A549 (cell line): ENCODE data around the gene SPNS2. TPM values are rescaled to one million over a fixed set of nuclear protein-coding genes. Genes with fewer than 3 reads are reported as not detected.

ENCODE experiments used
- ATAC-seq, 2 experiments: fragments of 200-7000 bp in 1 of 2; fragments of >200 bp in 1 of 2; cut with Nextera tagmentation in 1 of 2; cut with Tn5 transposase in 1 of 2; 3 replicates each; pipeline versions ENCODE4 v1.8.0 to v1.9.1; 2018 to 2020; ENCODE audit warnings: mild to moderate bottlenecking in 1 of 2, moderate library complexity in 1 of 2
- CTCF ChIA-PET: fragments of 300-600 bp; sonication (Branson Sonifier 250); formaldehyde crosslinking; extraction: SDS; loops from one replicate; lab custom pipeline; 2021; ENCODE audit warnings: antibody characterized with exemption, inconsistent platforms; lab: Yijun Ruan, JAX
- POLR2A ChIA-PET: fragments of 350-600 bp; formaldehyde crosslinking; extraction: SDS; loops from one replicate; lab custom pipeline; 2021; ENCODE audit warnings: antibody characterized with exemption, inconsistent platforms; lab: Yijun Ruan, JAX
- DNase-seq, 2 experiments: peaks; one replicate each; pipeline versions ENCODE4 v3.0.0 to v3.0.0-alpha.2; 2011 to 2016; ENCODE audit warnings: low read depth in 1 of 2, low spot score in 1 of 2
- FAIRE-seq: peaks from 2 replicates; lab custom pipeline; 2011; peaks lifted over from hg19 to GRCh38; lab: Jason Lieb, UNC
- H3K27ac ChIP-seq, 2 experiments: fragments of >200 bp; sonication (Bioruptor Twin); formaldehyde crosslinking; 3 replicates each; pipeline ENCODE4 v1.5.1; 2016 to 2017
- H3K4me1 ChIP-seq: fragments of >200 bp; sonication (Bioruptor Twin); formaldehyde crosslinking; 3 replicates; pipeline ENCODE4 v1.6.1; 2016
- H3K4me2 ChIP-seq: fragments of >200 bp; sonication (Bioruptor Twin); formaldehyde crosslinking; 3 replicates; pipeline ENCODE4 v1.6.1; 2016
- H3K4me3 ChIP-seq: fragments of >200 bp; sonication (Bioruptor Twin); formaldehyde crosslinking; 3 replicates; pipeline ENCODE4 v1.5.1; 2016
- H3K9me3 ChIP-seq: fragments of >200 bp; sonication (Bioruptor Twin); formaldehyde crosslinking; 3 replicates; pipeline ENCODE4 v1.6.1; 2016
- BHLHE40 ChIP-seq: IDR thresholded peaks from 2 replicates; pipeline ENCODE4 v1.6.1; 2012; ENCODE audit warnings: low read depth, low read length, inconsistent platforms
- CBX8 ChIP-seq: fragments of 200-600 bp; sonication (generic); IDR thresholded peaks from 2 replicates; pipeline ENCODE4 v1.6.1; 2016
- CEBPB ChIP-seq, 2 experiments: fragments of >200 bp in 1 of 2; sonication (Bioruptor Twin) in 1 of 2; formaldehyde crosslinking in 1 of 2; IDR thresholded peaks; 2 replicates each; pipeline ENCODE4 v1.6.1; 2012 to 2016
- CTCF ChIP-seq: fragments of >200 bp; sonication (Bioruptor Twin); formaldehyde crosslinking; IDR thresholded peaks from 3 replicates; pipeline ENCODE4 v1.5.1; 2016
- EHMT2 ChIP-seq: fragments of 200-600 bp; sonication (generic); IDR thresholded peaks from 2 replicates; pipeline ENCODE4 v1.6.1; 2016; ENCODE audit warnings: antibody characterized with exemption, low read depth, mild to moderate bottlenecking, moderate library complexity
- ELK1 ChIP-seq: fragments of 150-350 bp; IDR thresholded peaks from 2 replicates; pipeline ENCODE4 v1.6.1; 2014; ENCODE audit warnings: low read depth, mild to moderate bottlenecking, low read length
- ESRRA ChIP-seq: fragments of 150-350 bp; IDR thresholded peaks from 2 replicates; pipeline ENCODE4 v1.6.1; 2014; ENCODE audit warnings: mild to moderate bottlenecking, low read length, borderline replicate concordance
- GATA3 ChIP-seq: IDR thresholded peaks from 2 replicates; pipeline ENCODE4 v1.6.1; 2012; ENCODE audit warnings: borderline replicate concordance
- HDAC2 ChIP-seq: fragments of 200-600 bp; sonication (generic); IDR thresholded peaks from 2 replicates; pipeline ENCODE4 v1.6.1; 2016
- HES2 ChIP-seq: fragments of >200 bp; sonication (Bioruptor Twin); formaldehyde crosslinking; IDR thresholded peaks from 2 replicates; pipeline ENCODE4 v1.6.1; 2016
- HOXB5 ChIP-seq: fragments of 250-450 bp; sonication (Bioruptor Pico); IDR thresholded peaks from 2 replicates; pipeline ENCODE4 v1.5.0; 2020; ENCODE audit warnings: mild to moderate bottlenecking, moderate library complexity
- MAZ ChIP-seq: fragments of 150-350 bp; IDR thresholded peaks from 2 replicates; pipeline ENCODE4 v1.6.1; 2014; ENCODE audit warnings: antibody characterized with exemption, low read depth, low read length, borderline replicate concordance
- NPAS2 ChIP-seq: fragments of 250-450 bp; sonication (Bioruptor Pico); IDR thresholded peaks from 2 replicates; pipeline ENCODE4 v1.8.0; 2022; ENCODE audit warnings: mild to moderate bottlenecking, moderate library complexity, borderline replicate concordance
- RAD21 ChIP-seq, 2 experiments: fragments of >200 bp in 1 of 2; sonication (Bioruptor Twin) in 1 of 2; formaldehyde crosslinking in 1 of 2; IDR thresholded peaks in 1 of 2; conservative IDR thresholded peaks in 1 of 2; 2 replicates in 1 of 2; 3 replicates in 1 of 2; pipeline ENCODE4 v1.6.1; 2012 to 2018; ENCODE audit warnings: inconsistent platforms in 1 of 2
- TP53 ChIP-seq: fragments of 250-450 bp; sonication (Bioruptor Pico); IDR thresholded peaks from 2 replicates; pipeline ENCODE4 v1.5.0; 2021; ENCODE audit warnings: mild to moderate bottlenecking, moderate library complexity
- ZFP36 ChIP-seq: fragments of 450-650 bp; IDR thresholded peaks from 2 replicates; pipeline ENCODE4 v1.6.1; 2014; ENCODE audit warnings: borderline replicate concordance; ENCODE audit not compliant: partially characterized antibody
- ZNF302 ChIP-seq: fragments of 250-450 bp; sonication (Bioruptor Pico); IDR thresholded peaks from 2 replicates; pipeline ENCODE4 v1.9.0; 2021; ENCODE audit warnings: inconsistent platforms, mild to moderate bottlenecking, moderate library complexity
- ZSCAN20 ChIP-seq: fragments of 250-450 bp; sonication (Bioruptor Pico); IDR thresholded peaks from 2 replicates; pipeline ENCODE4 v1.8.0; 2022; ENCODE audit warnings: mild to moderate bottlenecking, moderate library complexity
- WGBS: methylation state at CpG from one replicate; pipeline ENCODE4 v1.1.6; 2017; ENCODE audit errors: missing lambda C conversion rate; 5-methylcytosine and 5-hydroxymethylcytosine counted together
- polyA plus RNA-seq, 4 experiments: library from polyadenylated mRNA; depleted of rRNA in 3 of 4; stranded (reverse); fragments of >200 nt; fragmentation: RNase III in 1 of 4; extraction: RNeasy Plus Mini Kit Qiagen cat#74134 plus additional on column Dnase treatment in 1 of 4; gene quantifications; 2 replicates in 3 of 4; 3 replicates in 1 of 4; pipeline ENCODE4 v1.2.3, GENCODE V29; 2011 to 2017
- TF ChIP-seq, protein P1 (sequence below): IDR thresholded peaks from 2 replicates; pipeline ENCODE4 v1.6.1; 2012
- TF ChIP-seq, protein P2 (sequence below): fragments of 450-650 bp; IDR thresholded peaks from 2 replicates; pipeline ENCODE4 v1.6.1; 2014; ENCODE audit warnings: antibody characterized with exemption
- TF ChIP-seq, protein P3 (sequence below): IDR thresholded peaks from 2 replicates; pipeline ENCODE4 v1.6.1; 2012; ENCODE audit warnings: low read depth, borderline replicate concordance

SPNS2 gene
- polyA plus RNA-seq, 2 of the 4 experiments (the other 2 are of a cell fraction), result 0.27 to 0.46 TPM

- peaks cover 25% of the 10 kb centered on the region for H3K4me1 ChIP-seq
- peak overlapping the region; percentile 98 for H3K4me2 ChIP-seq
- peak overlapping the region; percentile 49; the same call in 2 of the 3 replicates for H3K4me3 ChIP-seq
- 8% methylated on average over 21 of the region's 53 CpGs for WGBS
- DNase-seq (peak; percentile 38 to 39), ATAC-seq (peak; percentile 11 to 42; a peak in 3 of 6 replicates), FAIRE-seq (no peak)
- no peaks in the 10 kb centered on the region for H3K9me3 ChIP-seq
- TF ChIP-seq HDAC2, result peak; percentile 88
- no peak for TF ChIP-seq ELK1
- ChIA-PET POLR2A (interaction anchor here (1.1 kb wide), 2 partner anchors 17 to 55 kb away, joined by 3 to 4 read pairs; partner anchors contain the start of gene MYBBP1A), CTCF (interaction anchor here (0.7 to 3.0 kb wide), 8 partner anchors 9 to 300 kb away, joined by 3 to 17 read pairs (median 3); no protein-coding TSS in a partner anchor)
- H3K27ac ChIP-seq, result no peak overlapping the region
Measured at GRCh38 chr17:4499431-4500190, 930 bp downstream of the SPNS2 start.

GRCh38 chr17:4500191-4500571 lies 1.5 kb downstream of the SPNS2 start:
- POLR2A ChIA-PET, result no interaction called here
- H3K27ac ChIP-seq, result no peak overlapping the region
- 39% methylated on average over 7 of the region's 7 CpGs for WGBS
- TF ChIP-seq ELK1 (no peak), HOXB5 (CRISPR knock-in tag) (no peak), HES2 (no peak), BHLHE40 (no peak), ZFP36 (no peak), CBX8 (no peak), CEBPB (IDR thresholded peaks at IDR 0.05) (no peak), GATA3 (no peak), MAZ (no peak), ZSCAN20 (CRISPR knock-in tag) (no peak), CTCF (no peak), RAD21 (conservative IDR thresholded peaks at IDR 0.05 in 1 of 2, IDR thresholded peaks at IDR 0.05 in 1 of 2) (no peak), ZNF302 (CRISPR knock-in tag) (no peak), ESRRA (no peak), EHMT2 (no peak), TP53 (CRISPR knock-in tag) (no peak), NPAS2 (CRISPR knock-in tag) (no peak)
- TF ChIP-seq, protein P1, sequence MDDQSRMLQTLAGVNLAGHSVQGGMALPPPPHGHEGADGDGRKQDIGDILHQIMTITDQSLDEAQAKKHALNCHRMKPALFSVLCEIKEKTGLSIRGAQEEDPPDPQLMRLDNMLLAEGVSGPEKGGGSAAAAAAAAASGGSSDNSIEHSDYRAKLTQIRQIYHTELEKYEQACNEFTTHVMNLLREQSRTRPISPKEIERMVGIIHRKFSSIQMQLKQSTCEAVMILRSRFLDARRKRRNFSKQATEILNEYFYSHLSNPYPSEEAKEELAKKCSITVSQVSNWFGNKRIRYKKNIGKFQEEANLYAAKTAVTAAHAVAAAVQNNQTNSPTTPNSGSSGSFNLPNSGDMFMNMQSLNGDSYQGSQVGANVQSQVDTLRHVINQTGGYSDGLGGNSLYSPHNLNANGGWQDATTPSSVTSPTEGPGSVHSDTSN, result no peak
- TF ChIP-seq, protein P2, sequence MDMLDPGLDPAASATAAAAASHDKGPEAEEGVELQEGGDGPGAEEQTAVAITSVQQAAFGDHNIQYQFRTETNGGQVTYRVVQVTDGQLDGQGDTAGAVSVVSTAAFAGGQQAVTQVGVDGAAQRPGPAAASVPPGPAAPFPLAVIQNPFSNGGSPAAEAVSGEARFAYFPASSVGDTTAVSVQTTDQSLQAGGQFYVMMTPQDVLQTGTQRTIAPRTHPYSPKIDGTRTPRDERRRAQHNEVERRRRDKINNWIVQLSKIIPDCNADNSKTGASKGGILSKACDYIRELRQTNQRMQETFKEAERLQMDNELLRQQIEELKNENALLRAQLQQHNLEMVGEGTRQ, result no peak
- TF ChIP-seq, protein P3, sequence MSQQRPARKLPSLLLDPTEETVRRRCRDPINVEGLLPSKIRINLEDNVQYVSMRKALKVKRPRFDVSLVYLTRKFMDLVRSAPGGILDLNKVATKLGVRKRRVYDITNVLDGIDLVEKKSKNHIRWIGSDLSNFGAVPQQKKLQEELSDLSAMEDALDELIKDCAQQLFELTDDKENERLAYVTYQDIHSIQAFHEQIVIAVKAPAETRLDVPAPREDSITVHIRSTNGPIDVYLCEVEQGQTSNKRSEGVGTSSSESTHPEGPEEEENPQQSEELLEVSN, result no peak
- H3K9me3 ChIP-seq, result no peaks in the 10 kb centered on the region
- no peak for FAIRE-seq
- peak in 1 of 2 experiments; percentile 35 for DNase-seq
- ATAC-seq, result peak in 1 of 2 experiments; percentile 17; a peak in 3 of 6 replicates
- CTCF ChIA-PET, result interaction anchor here (0.7 to 3.0 kb wide), 8 partner anchors 9 to 79 kb away, joined by 3 to 17 read pairs (median 4); no protein-coding TSS in a partner anchor
- H3K4me2 ChIP-seq, result no peak overlapping the region; the same call in 1 of the 3 replicates
- H3K4me3 ChIP-seq, result no peak overlapping the region
- H3K4me1 ChIP-seq, result peaks cover 25% of the 10 kb centered on the region
